ENCODE results near the gene ST6GALNAC3.
"Not testable (repeated sequence)": the region's sequence is repeated elsewhere in the genome, so short reads cannot be mapped to it uniquely, and the experiment has no call there.

ST6GALNAC3 gene

DNA sequence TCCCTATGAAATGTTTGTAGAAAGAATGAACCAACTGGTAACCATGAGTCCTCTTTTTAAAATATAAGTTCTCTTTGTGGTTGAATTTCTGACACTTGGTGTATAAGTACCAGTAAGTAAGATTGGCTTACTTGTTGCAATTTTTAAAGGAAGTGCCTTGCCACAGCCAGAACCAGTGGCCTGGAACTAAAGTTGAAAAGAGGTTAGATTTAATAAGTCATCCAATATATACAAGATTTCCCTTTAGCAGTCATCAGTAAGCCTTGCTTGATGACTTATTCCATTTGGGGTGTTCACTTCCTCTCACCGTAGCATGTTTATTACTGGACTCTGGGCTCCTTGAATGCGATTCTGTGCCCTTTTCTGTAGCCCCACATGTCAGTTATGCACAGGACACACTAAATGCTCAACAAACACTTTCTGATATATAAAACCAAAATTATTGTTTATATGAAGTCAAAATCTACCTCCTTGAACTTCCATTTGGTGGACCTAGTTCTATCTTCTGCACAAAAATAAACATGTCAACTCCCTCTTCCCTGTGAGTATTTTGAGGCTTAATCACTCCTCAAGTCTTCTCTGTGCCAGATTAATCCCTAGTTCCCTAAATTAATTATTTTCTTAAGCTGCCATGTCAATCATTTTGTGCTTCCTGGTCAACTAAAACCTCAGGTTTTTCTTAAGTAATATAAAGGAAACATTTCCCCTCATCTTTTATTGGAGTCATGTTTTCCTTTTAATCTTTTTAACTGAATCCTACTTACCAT lies 218.1 kb downstream of the ST6GALNAC3 start:
- no peak for DNase-seq

DNA sequence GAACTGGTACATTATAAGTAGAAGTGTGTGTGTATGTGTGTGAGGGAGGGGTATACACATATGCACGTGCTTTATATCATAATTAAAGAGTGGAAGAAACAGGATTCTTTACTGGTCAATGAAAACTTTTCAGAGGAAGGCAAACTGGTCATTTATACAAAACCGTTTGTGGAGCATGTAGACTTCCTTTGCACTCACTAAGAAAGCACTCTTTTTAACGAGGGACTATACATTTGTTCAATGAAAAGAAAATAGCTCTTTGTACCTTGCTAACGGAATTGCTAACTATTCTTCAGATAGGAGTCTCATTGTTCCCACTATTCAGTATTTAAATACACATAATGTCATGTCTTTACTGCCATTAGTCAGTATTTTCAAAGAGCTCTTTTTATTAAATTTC lies 219.3 kb downstream of the ST6GALNAC3 start:
- DNase-seq, result no peak

DNA sequence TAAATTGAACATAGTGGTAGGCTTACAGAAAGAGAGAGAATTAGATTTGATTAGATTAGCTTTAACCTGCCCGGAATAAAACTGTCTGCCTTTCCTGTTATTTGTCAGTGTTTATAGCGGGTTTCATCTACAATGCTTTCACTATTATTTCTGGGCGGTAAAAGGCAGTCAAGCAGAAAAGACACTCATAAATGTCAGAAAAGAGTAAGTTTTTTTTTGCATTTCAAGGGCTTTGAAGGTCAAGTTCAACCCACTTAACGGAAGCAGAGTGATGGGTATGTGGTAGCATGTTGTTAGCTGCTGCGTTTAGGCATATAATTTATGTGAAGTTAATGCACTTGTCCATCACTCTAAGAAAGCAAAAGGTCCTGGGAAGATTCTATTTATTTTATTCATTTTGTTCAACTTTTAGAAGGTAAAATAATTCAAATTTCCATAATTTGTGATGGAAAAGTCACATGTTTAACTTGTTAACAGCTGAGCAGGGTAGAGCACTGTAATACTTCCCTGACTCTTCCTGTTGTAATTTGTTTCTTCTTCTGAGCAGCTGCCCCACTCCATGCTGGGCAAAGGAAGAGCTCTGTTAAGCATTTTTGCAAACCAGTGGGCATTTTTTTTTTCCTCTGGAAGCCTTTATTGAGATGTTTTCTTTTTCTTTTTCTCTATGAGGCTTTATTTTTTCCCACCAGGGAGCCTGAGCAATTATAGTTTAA lies 220.1 kb downstream of the ST6GALNAC3 start:
- DNase-seq, result no peak

DNA sequence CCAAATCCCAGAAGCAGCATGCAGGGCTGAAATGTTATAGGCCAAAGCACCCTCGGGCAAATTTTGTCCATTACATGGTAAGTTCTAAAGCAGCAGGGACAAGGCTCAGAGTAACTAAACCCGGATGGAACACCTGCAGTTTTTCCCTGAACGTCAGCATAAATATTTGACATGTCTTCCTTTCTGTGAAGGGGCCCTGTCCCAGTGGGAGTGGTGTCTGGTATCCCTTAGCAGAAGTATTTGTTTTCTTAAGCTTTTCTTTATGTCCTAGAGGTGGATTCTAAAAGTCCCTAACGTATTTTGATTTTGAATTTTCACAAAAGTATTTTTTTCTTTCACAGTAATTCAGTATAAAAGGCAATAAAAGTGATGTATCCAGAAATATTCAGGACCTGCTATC lies 223.9 kb downstream of the ST6GALNAC3 start:
- DNase-seq, result no peak

DNA sequence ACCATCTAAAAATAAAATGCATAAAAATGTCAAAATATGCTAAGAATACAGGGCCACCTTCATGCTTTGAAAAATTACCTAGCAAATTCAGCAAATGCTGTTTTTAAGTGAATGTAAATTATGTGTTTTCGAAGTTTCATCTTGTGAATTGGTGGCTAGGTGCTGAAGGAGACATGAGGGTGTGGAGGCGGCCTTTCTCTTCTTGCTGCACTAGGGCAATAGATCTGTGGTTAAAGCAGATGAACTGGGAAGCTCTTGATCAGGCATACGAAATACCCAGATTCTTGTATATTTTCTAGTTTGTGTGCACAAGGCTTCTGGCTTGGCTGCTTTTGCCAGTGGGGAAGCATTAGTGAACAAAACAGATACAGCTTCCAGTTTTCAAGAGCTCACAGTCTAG lies 224.5 kb downstream of the ST6GALNAC3 start:
- DNase-seq, result no peak

DNA sequence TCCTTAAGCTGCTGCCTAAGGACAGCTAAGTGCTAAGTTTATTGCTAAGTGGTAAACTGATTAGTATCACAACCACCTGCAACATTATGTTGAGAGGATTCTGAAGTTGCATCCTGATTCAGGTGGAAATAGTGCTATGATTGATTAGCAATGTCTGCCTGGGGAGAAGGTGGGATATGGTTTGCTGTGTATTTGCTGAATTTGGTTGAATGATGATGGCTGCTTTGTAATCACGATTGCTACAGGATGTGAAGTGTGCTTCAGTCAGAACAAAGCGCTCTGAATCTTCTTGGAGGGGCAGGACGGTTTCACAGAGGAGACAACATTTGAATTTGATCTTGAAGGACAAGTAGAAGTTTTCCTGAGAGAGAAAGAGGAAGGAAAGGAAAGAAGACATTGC lies 226.0 kb downstream of the ST6GALNAC3 start:
- no peak for DNase-seq

DNA sequence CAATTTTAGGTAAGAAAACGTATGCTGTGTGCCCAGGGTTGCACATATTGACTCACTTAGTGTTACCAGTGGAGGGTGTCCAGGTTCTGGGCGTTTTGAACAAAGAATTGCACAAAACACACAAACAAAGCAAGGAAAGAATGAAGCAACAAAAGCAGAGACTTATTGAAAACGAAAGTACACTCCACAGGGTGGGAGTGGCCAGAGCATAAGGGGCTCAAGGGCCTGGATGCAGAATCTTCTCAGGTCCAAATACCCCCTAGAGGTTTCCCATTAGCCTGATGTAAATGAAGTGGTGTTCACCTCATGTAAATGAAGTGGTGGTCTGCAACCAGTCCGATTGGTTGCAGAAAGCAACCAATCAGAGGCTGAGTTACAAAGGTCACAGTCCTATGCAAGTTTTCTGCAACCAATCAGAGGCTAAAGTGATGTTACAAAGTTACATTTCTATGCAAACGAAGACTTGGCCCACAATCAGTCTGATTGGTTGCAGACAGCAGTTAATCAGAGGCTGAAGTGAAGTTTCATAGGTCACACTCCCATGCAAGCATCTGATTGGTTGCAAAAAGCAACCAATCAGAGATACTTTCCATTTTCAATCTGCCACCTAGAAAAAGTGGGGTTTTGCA lies 228.3 kb downstream of the ST6GALNAC3 start:
- no peak for DNase-seq

DNA sequence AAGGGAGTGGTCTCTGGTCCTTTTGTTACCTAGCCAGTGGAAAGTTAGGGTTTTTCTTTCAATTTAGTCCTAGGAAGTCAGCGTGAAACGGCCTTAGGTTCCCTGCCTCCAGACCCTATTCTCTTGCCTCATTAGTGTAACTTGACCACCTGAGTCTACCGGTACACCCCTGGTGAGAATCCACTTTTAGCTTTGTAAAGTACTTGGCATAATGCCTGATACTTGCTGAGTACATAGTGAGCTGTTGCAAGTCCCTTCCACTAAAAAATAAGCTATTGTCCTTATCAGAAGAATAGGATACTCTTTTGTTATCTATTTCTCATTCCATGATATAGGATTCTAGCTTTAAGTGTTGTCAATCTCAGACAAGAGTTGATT lies 228.8 kb downstream of the ST6GALNAC3 start:
- no peak for DNase-seq

DNA sequence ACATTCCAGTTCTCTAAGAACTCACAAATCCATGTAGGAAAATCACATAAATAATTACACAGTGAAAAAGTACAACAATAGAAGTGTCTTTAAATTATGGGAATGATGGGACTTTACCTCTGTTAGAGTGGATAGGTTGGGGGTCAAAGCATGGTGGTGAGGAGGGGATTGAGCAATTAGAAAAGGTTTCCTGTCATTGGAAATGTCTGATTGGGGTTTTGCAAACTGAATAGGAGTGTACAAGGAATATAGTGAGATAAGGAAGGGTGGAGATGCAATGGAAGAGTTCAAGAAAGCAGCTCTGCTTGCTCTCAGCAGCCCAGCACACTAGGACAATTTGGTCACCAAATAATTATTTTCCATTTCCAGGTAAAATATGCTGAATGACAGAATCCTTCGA lies 238.8 kb downstream of the ST6GALNAC3 start:
- no peak for DNase-seq

DNA sequence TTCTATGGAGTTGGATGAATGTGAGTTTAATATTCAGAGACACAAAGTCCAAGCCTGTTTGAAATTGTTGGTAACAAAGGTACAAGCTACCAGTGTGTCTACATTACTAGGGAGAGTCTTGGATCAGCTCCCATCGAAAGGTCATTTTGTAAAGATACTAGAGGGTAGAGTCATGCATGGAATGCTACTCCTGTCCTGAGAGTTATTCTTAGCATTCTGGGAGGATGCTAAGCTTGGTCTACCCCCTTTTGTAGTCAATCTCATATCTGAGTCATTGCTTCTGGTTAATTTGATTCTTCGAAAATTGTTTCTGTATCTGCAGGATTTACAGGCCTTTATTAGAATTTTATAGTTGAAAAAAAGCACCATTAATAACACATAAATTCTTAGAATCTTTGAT lies 240.2 kb downstream of the ST6GALNAC3 start:
- no peak for DNase-seq

DNA sequence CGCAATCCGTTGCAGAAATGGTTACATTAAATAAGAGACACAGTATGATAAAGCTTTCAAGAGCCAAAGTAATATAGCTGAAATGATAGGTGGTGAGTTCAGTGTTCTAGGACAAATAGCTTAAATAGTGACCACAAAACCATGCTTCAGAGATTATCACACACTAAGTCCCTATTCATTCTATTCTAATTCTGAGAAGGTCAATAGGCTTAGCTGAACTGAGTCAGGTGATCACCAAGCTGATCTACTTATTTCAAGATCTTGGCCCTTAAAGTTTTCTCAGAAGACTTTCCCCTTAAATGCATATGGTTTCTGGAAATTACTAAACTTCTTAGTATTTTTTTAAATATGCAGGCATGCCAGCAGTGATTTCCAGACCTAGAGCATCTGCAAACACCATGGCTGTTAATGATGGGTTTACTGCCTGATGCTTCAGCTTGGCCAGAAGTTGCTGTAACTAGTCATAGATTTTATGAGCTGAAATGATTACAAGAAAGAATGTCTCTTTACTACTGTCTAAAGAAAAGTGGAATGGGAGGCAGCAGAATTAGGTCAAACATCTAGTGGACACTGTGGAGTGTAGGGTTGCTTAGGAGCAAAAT lies 242.9 kb downstream of the ST6GALNAC3 start:
- DNase-seq, result no peak

DNA sequence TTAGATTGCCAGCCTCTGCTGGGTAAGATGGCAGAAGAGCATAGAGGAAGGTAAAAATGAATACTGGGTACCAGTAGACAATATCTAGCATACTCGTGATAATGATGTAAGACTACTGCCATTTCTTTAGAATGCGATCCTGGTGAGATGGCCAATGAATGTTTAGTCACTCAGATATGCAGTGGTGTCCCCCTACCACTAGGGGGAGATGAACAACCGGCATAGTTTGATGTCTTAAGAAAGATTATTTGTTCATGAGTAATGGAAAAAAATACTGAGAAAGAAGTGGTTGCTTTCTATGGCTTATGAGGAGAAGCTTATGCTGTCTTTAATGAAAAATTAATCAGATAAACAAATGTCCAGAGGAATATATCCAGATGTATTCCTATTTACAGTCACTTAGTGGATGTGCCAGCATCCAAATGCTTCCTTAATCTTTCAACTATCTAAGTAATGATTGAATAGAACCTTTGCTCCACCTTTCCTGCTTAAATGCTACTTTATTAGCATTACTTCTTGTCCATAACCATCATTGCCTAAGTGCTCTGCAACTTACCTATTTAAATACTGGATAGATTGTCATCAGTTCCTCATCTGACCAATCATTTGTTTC lies 256.6 kb downstream of the ST6GALNAC3 start:
- peak; percentile 13 for DNase-seq

DNA sequence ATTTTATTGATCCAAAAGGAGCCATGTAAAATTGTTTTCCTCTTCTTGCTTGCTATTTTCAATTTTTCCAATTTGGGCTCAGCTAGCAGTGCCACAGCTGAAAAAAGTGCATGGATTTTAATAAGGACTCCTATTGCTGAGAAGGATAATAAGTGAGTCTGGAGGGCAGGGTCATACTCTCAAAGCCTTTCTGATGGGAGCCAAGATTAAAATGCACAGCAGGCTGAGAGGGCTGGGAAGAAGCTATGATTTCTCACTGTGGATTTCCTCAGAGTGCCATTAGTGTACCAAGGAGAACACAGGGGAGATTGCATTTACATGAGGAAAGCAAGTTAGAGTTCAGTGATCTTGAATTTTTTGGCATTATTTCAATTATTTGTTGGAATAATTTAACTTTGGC lies 261.3 kb downstream of the ST6GALNAC3 start:
- no peak for DNase-seq

DNA sequence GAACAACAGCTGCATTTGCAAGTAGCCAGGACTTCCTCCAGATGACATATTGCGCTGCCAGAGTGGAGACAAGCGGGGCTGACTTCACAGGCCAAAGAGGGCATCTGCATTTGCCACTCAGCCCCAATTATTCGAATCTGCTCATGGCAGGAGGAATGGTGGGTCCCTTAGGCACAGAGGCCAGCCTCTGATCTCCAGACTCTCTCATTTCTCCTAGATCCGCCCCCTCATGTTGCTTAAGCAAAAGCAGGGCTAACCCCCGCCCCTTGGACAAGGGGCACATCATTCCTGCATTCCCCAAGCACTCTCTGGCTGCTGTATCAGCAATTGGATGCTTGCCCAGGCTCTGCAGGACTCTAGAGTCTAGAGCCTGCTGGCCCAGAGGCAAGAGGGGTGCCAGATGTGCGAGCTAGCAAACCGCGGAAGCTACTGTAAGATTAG lies 262.4 kb downstream of the ST6GALNAC3 start:
- DNase-seq, result peak; percentile 53

DNA sequence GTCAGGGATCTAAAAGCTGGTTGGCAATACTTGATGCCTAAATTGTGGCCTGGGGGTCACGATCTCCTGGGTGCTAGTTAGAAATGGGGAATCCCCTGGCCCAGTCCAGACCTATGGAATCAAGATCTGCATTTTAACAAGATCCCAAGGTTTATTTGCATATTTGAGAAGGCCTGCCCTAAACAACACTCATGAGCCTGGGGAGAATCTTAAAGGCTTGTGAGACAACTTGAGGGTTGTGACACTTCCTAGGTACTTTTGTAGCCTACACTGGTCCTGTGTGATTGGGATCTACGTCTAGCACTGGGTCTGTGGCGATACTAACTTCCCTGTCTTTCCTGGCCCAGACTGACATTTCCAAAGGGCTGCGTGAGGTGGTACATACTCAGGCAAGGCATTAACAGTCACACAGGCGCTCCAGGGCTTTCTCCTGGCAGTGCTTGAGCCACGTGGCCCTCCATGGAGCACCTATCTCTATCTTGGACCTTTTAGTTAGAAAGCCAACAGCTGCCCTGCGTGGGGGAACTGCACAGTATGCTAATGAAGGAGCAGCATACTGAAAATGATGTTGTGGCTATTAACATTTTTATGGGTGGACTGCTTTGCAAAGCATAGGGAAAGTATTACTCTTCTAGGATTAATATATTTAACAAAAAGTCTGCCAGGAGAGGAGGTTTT lies 263.1 kb downstream of the ST6GALNAC3 start:
- no peak for DNase-seq

DNA sequence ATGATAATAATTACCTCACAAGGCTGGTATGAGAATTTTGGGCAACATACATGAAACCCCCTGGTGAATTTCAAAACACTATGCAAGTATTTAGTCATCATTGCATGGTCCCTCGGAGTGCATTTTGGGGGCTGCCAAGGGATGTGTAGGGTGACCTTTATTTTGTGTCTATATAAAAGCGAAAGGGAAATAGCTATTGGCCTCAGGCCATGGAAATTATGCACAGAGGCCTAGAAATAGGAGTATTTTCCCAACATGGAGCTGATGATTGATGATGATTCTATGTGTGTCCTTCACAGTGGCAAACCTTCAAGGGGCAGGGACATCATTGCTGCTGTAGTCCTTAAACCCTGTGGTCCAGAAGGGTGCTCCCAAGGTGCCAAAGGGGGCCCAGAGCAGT lies 265.5 kb downstream of the ST6GALNAC3 start:
- DNase-seq, result no peak

DNA sequence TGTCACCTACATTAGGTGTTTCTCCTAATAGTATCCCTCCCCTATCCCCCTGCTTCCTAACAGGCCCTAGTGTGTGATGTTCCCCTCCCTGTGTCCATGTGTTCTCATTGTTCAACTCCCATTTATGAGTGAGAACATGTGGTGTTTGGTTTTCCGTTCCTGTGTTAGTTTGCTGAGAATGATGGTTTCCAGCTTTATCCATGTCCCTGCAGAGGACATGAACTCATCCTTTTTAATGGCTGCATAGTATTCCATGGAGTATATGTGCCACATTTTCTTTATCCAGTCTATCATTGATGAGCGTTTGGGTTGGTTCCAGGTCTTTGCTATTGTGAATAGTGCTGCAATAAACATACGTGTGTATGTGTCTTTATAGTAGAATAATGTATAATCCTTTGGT lies 267.3 kb downstream of the ST6GALNAC3 start:
- DNase-seq, result not testable (repeated sequence)

DNA sequence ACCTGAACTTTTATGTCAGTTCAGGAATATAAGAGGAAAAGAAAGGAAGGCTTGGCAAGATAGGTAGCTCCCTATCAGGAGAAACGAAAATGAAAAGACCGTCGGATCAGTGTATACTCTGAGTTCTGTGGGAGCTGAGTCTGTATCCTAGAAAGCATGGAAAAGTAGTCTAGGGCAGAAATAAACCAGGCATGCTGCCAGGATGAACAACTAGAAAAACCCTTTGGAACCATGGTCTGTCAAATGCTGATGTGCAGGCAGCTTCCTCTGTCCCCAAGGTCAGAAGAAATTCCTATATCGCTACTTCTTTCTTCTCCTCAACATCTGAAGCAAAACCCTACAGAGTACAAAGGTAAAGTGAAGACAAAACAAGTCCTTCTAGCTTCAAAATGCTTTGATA lies 268.8 kb downstream of the ST6GALNAC3 start:
- no peak for DNase-seq

DNA sequence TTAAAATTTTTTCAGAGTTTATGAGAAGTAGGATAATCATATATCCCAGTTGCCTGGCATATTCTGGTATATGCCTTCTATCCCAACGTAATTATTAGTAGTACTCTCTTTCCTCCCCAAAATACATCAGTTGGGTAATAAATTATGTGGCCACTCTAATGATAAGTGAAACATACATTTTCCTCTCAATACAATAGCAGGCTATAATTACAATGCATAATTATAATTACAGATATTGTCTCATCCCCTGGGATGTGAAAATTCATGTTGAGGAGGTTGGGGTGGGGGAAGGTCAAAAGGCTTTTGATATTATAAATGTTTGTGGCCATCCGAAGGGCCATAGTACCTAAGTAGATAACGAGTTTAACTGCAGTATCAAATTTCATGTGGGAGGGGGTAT lies 277.1 kb downstream of the ST6GALNAC3 start:
- DNase-seq, result no peak

DNA sequence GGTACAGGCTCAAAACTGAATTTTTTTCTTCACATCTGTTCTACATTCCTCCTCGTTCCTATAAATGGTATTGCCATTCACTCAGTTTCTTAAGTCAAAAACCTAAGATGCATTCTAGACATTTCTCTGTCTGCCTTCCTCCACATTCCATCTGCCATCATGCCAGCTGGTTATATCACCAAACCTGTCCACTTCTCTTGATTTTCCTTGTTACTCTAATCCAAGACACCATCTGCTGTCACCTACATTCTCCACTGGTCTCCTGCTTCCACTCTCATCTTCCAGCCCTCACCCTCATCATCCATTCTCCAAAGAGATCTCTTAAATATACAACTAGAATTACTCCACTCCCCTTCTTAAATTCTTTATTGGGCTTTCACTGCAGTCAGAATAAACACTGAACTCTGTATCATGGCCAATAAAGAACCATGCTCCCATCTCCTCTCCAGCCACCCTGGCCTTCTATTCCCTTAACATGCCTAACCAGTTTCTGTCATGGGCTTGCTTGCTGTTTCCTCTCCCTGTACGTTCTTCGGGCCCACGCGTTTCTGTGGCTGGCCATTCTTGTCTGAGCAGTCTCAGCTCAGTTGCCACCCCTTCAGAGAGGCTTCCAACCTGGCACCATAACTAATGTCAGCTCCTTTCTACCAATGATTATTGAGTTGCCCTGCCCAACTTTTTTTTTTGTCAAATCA lies 278.3 kb downstream of the ST6GALNAC3 start:
- DNase-seq, result no peak

DNA sequence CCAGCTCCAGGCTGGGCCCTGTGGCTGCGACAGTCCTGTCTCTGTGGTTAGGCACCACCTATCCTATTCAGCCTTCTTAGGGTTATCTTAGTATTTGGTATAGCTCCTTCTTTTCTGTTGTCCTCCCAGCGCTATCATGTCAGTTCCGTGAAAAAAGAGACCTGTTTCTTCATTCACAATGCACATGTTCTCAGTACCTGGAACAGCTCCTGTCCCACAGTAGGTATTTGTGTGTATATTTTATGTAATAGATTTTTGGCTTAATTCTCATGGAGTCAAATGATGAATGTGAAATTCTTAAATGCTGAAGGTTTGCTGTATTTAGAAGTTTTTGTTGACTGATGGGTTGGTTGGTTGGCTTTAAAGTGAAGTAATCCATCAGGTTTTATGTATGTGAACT lies 279.7 kb downstream of the ST6GALNAC3 start:
- DNase-seq, result no peak

DNA sequence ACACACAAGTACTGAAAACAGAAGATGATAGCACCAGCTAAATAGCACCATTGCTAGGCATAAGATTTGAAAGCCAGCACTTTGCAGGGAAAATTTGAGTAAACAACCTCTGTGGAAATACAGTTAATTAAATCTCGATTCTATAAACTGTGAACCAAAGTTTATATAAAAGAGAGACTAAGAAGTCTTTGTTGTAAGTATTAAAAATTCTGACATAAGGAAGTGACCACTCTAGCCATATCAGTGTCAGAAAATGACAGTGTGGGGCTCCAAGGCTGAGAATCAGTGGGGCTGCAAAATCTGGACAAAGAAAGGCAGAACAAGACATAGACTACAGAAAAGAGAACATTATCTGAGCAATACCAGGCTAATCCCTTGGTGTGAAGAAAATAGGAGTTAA lies 292.2 kb downstream of the ST6GALNAC3 start:
- no peak for DNase-seq

Data from T1000 (cell line).